A549 (cell line): ENCODE measurements around the gene JAZF1.

Experiments
- CEBPB ChIP-seq, 2 experiments: fragments of >200 bp in 1 of 2; sonication (Bioruptor Twin) in 1 of 2; formaldehyde crosslinking in 1 of 2; IDR thresholded peaks; 2 replicates each; pipeline ENCODE4 v1.6.1; 2012 to 2016
- TF ChIP-seq, protein P1 (sequence below): fragments of >200 bp; sonication (Bioruptor Twin); formaldehyde crosslinking; IDR thresholded peaks from 3 replicates; pipeline ENCODE4 v1.5.1; 2016

GRCh38 chr7:27808626-27809025, 372.0 kb downstream of the JAZF1 start:
- TF ChIP-seq, protein P1, sequence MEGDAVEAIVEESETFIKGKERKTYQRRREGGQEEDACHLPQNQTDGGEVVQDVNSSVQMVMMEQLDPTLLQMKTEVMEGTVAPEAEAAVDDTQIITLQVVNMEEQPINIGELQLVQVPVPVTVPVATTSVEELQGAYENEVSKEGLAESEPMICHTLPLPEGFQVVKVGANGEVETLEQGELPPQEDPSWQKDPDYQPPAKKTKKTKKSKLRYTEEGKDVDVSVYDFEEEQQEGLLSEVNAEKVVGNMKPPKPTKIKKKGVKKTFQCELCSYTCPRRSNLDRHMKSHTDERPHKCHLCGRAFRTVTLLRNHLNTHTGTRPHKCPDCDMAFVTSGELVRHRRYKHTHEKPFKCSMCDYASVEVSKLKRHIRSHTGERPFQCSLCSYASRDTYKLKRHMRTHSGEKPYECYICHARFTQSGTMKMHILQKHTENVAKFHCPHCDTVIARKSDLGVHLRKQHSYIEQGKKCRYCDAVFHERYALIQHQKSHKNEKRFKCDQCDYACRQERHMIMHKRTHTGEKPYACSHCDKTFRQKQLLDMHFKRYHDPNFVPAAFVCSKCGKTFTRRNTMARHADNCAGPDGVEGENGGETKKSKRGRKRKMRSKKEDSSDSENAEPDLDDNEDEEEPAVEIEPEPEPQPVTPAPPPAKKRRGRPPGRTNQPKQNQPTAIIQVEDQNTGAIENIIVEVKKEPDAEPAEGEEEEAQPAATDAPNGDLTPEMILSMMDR, result no peak
- TF ChIP-seq CEBPB (IDR thresholded peaks at IDR 0.05), result no peak
